ENCODE results near the gene FAR1.

Gene FAR1

GRCh38 chr11:13661074-13661623 lies 7.3 kb upstream of the FAR1 start:
- no peaks in the 10 kb centered on the region for H3K36me3 Mint-ChIP-seq (ENCODE audit: low read depth)
- peaks cover 19% of the 10 kb centered on the region for H3K27me3 Mint-ChIP-seq (ENCODE audit: low read depth)
- H3K4me1 Mint-ChIP-seq (ENCODE audit: low read depth): no peaks in the 10 kb centered on the region
- H3K27ac Mint-ChIP-seq: no peak overlapping the region
- peaks cover 11% of the 10 kb centered on the region for H3K9me3 Mint-ChIP-seq
- DNase-seq (ENCODE audit: low spot score): no peak
- no peak overlapping the region for H3K4me3 Mint-ChIP-seq

GRCh38 chr11:13663631-13664071 lies 4.8 kb upstream of the FAR1 start:
- no peak for DNase-seq (ENCODE audit: low spot score)
- Mint-ChIP-seq H3K27ac (no peak overlapping the region), H3K27me3 (ENCODE audit: low read depth) (peaks cover 19% of the 10 kb centered on the region), H3K4me3 (no peak overlapping the region), H3K4me1 (ENCODE audit: low read depth) (peaks cover 6% of the 10 kb centered on the region), H3K36me3 (ENCODE audit: low read depth) (peaks cover 3% of the 10 kb centered on the region), H3K9me3 (peaks cover 10% of the 10 kb centered on the region)

- DNase-seq (ENCODE audit: low spot score): no peak
- Mint-ChIP-seq H3K27ac (no peak overlapping the region), H3K9me3 (peaks cover 3% of the 10 kb centered on the region), H3K27me3 (ENCODE audit: low read depth) (peaks cover 19% of the 10 kb centered on the region), H3K4me1 (ENCODE audit: low read depth) (peaks cover 9% of the 10 kb centered on the region), H3K4me3 (no peak overlapping the region), H3K36me3 (ENCODE audit: low read depth) (peaks cover 3% of the 10 kb centered on the region)
These were observed 4.1 kb upstream of the FAR1 start for GRCh38 chr11:13664351-13664750.

GRCh38 chr11:13666708-13667107 lies 1.8 kb upstream of the FAR1 start:
- no peaks in the 10 kb centered on the region for H3K9me3 Mint-ChIP-seq
- H3K4me3 Mint-ChIP-seq: no peak overlapping the region
- DNase-seq (ENCODE audit: low spot score): no peak
- H3K4me1 Mint-ChIP-seq (ENCODE audit: low read depth): peaks cover 27% of the 10 kb centered on the region
- no peak overlapping the region for H3K27ac Mint-ChIP-seq
- H3K27me3 Mint-ChIP-seq (ENCODE audit: low read depth): peaks cover 14% of the 10 kb centered on the region
- H3K36me3 Mint-ChIP-seq (ENCODE audit: low read depth): peaks cover 7% of the 10 kb centered on the region

- peaks cover 31% of the 10 kb centered on the region for H3K4me1 Mint-ChIP-seq (ENCODE audit: low read depth)
- no peak for DNase-seq (ENCODE audit: low spot score)
- peaks cover 13% of the 10 kb centered on the region for H3K27me3 Mint-ChIP-seq (ENCODE audit: low read depth)
- H3K36me3 Mint-ChIP-seq (ENCODE audit: low read depth): peaks cover 10% of the 10 kb centered on the region
- peak overlapping the region; percentile 72 for H3K4me3 Mint-ChIP-seq
- H3K9me3 Mint-ChIP-seq: no peaks in the 10 kb centered on the region
- peak overlapping the region; percentile 41 for H3K27ac Mint-ChIP-seq
These were observed 1.2 kb upstream of the FAR1 start for GRCh38 chr11:13667245-13667644.

- Mint-ChIP-seq H3K27me3 (ENCODE audit: low read depth) (peaks cover 9% of the 10 kb centered on the region), H3K36me3 (ENCODE audit: low read depth) (peaks cover 13% of the 10 kb centered on the region), H3K4me1 (ENCODE audit: low read depth) (peaks cover 33% of the 10 kb centered on the region), H3K9me3 (no peaks in the 10 kb centered on the region), H3K27ac (peak overlapping the region; percentile 41), H3K4me3 (peak overlapping the region; percentile 72)
- DNase-seq (ENCODE audit: low spot score): no peak
These were observed 720 bp upstream of the FAR1 start for GRCh38 chr11:13667795-13668101.

GRCh38 chr11:13668957-13669521 lies 571 bp downstream of the FAR1 start:
- peak overlapping the region; percentile 85 for H3K27ac Mint-ChIP-seq
- peaks cover 13% of the 10 kb centered on the region for H3K36me3 Mint-ChIP-seq (ENCODE audit: low read depth)
- no peaks in the 10 kb centered on the region for H3K9me3 Mint-ChIP-seq
- DNase-seq (ENCODE audit: low spot score): peak; percentile 31
- peaks cover 36% of the 10 kb centered on the region for H3K4me1 Mint-ChIP-seq (ENCODE audit: low read depth)
- H3K4me3 Mint-ChIP-seq: peak overlapping the region; percentile 87
- peaks cover 6% of the 10 kb centered on the region for H3K27me3 Mint-ChIP-seq (ENCODE audit: low read depth)

- no peak for DNase-seq (ENCODE audit: low spot score)
- Mint-ChIP-seq H3K4me1 (ENCODE audit: low read depth) (peaks cover 39% of the 10 kb centered on the region), H3K4me3 (peak overlapping the region; percentile 87), H3K9me3 (no peaks in the 10 kb centered on the region), H3K36me3 (ENCODE audit: low read depth) (peaks cover 15% of the 10 kb centered on the region), H3K27me3 (ENCODE audit: low read depth) (peaks cover 3% of the 10 kb centered on the region), H3K27ac (peak overlapping the region; percentile 85)
These were observed 1.3 kb downstream of the FAR1 start for GRCh38 chr11:13669544-13670488.

- Mint-ChIP-seq H3K4me1 (ENCODE audit: low read depth) (peaks cover 38% of the 10 kb centered on the region), H3K9me3 (no peaks in the 10 kb centered on the region), H3K27ac (no peak overlapping the region), H3K4me3 (no peak overlapping the region), H3K36me3 (ENCODE audit: low read depth) (peaks cover 15% of the 10 kb centered on the region), H3K27me3 (ENCODE audit: low read depth) (peaks cover 2% of the 10 kb centered on the region)
- no peak for DNase-seq (ENCODE audit: low spot score)
These were observed 4.2 kb downstream of the FAR1 start for GRCh38 chr11:13672576-13673210.

- no peak overlapping the region for H3K4me3 Mint-ChIP-seq
- H3K9me3 Mint-ChIP-seq: no peaks in the 10 kb centered on the region
- peaks cover 36% of the 10 kb centered on the region for H3K4me1 Mint-ChIP-seq (ENCODE audit: low read depth)
- H3K27me3 Mint-ChIP-seq (ENCODE audit: low read depth): no peaks in the 10 kb centered on the region
- H3K36me3 Mint-ChIP-seq (ENCODE audit: low read depth): peaks cover 13% of the 10 kb centered on the region
- DNase-seq (ENCODE audit: low spot score): no peak
- H3K27ac Mint-ChIP-seq: no peak overlapping the region
These were observed 6.5 kb downstream of the FAR1 start for GRCh38 chr11:13674799-13675509.

GRCh38 chr11:13676576-13676975 lies 8.1 kb downstream of the FAR1 start:
- Mint-ChIP-seq H3K27ac (no peak overlapping the region), H3K36me3 (ENCODE audit: low read depth) (peaks cover 12% of the 10 kb centered on the region), H3K9me3 (no peaks in the 10 kb centered on the region), H3K27me3 (ENCODE audit: low read depth) (no peaks in the 10 kb centered on the region), H3K4me3 (no peak overlapping the region), H3K4me1 (ENCODE audit: low read depth) (peaks cover 32% of the 10 kb centered on the region)
- DNase-seq (ENCODE audit: low spot score): no peak

GRCh38 chr11:13679768-13680167 lies 11.3 kb downstream of the FAR1 start:
- Mint-ChIP-seq H3K27me3 (ENCODE audit: low read depth) (no peaks in the 10 kb centered on the region), H3K4me1 (ENCODE audit: low read depth) (peaks cover 19% of the 10 kb centered on the region), H3K9me3 (no peaks in the 10 kb centered on the region), H3K4me3 (no peak overlapping the region), H3K27ac (no peak overlapping the region), H3K36me3 (ENCODE audit: low read depth) (peaks cover 3% of the 10 kb centered on the region)
- DNase-seq (ENCODE audit: low spot score): no peak

GRCh38 chr11:13680501-13681264 lies 12.2 kb downstream of the FAR1 start:
- Mint-ChIP-seq H3K4me1 (ENCODE audit: low read depth) (peaks cover 18% of the 10 kb centered on the region), H3K4me3 (no peak overlapping the region), H3K36me3 (ENCODE audit: low read depth) (peaks cover 8% of the 10 kb centered on the region), H3K9me3 (no peaks in the 10 kb centered on the region), H3K27ac (no peak overlapping the region), H3K27me3 (ENCODE audit: low read depth) (no peaks in the 10 kb centered on the region)
- DNase-seq (ENCODE audit: low spot score): no peak
